Activated naive CD8-positive, alpha-beta T cell (primary cell): Measurements from ENCODE around the gene PSPN.
"Not testable (repeated sequence)": the region's sequence is repeated elsewhere in the genome, so short reads cannot be mapped to it uniquely, and the experiment has no call there.

Experiments used
- H3K27ac Mint-ChIP-seq: one replicate; pipeline ENCODE4 v1.8.0; 2021; ENCODE audit warnings: mixed read lengths
- H3K27me3 Mint-ChIP-seq: one replicate; pipeline ENCODE4 v1.8.0; 2021; ENCODE audit warnings: mixed read lengths
- H3K36me3 Mint-ChIP-seq: one replicate; pipeline ENCODE4 v1.8.0; 2021; ENCODE audit warnings: mixed read lengths
- H3K4me1 Mint-ChIP-seq: one replicate; pipeline ENCODE4 v1.8.0; 2021; ENCODE audit warnings: low read depth, mixed read lengths
- H3K4me3 Mint-ChIP-seq: one replicate; pipeline ENCODE4 v1.8.0; 2021; ENCODE audit warnings: mild to moderate bottlenecking, mixed read lengths
- H3K9me3 Mint-ChIP-seq: one replicate; pipeline ENCODE4 v1.8.0; 2021; ENCODE audit warnings: low read depth, mixed read lengths

PSPN gene

DNA sequence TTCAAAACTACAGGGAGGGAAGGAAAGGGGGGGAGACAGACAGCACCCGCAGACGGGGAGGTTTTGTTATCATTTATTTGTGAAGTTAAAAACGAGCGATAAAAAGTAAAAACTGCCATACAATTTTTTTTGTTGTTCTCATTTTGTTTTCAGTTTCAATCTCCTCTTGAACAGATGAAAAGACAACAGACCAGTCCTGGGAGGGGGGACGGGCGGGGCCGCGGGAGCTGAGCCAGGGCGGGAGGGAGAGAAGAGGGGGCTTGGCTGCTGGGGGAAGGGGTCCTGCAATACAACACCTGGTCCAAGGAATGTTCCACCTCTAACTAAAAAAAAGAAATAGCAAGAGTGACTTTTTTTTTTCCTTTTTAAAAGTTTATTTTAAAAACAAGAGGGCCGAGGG is 37.6 kb upstream of the PSPN start:
- Mint-ChIP-seq H3K27ac (no peak overlapping the region), H3K27me3 (no peaks in the 10 kb centered on the region), H3K36me3 (no peaks in the 10 kb centered on the region), H3K4me1 (no peaks in the 10 kb centered on the region), H3K4me3 (no peak overlapping the region), H3K9me3 (no peaks in the 10 kb centered on the region)

DNA sequence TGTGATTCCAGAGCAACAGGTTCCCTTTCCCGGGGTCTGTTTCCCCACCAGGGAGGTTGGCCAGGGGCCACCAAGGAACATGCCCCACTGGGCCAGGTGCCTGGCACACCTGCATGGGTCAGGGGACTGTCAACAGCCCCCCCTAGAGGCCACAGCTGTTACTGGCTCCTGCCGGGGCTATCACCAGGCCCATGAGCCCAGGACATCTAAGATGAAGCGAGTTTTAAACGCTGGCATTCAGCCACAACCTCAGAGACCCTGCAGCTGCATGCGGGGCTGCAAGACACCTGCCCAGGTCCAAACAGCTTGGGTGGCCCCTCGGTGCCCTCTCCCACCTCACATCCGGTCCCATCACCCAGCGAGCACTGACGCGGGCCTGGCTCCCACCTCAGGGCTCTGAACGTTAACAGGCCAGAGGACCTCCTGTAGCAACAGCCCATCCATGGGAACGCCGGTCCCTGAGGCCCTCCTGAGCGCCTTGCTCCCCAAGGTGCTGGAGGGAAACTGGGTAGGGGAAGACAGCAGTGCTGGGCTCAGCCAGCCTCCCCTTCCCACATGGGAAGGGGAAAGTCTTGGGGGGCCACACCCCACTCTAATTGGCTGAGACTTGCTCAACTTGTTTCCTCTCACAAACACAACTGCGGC is 36.8 kb upstream of the PSPN start:
- Mint-ChIP-seq H3K9me3 (no peaks in the 10 kb centered on the region), H3K4me1 (no peaks in the 10 kb centered on the region), H3K27ac (no peak overlapping the region), H3K4me3 (no peak overlapping the region), H3K36me3 (no peaks in the 10 kb centered on the region), H3K27me3 (no peaks in the 10 kb centered on the region)

DNA sequence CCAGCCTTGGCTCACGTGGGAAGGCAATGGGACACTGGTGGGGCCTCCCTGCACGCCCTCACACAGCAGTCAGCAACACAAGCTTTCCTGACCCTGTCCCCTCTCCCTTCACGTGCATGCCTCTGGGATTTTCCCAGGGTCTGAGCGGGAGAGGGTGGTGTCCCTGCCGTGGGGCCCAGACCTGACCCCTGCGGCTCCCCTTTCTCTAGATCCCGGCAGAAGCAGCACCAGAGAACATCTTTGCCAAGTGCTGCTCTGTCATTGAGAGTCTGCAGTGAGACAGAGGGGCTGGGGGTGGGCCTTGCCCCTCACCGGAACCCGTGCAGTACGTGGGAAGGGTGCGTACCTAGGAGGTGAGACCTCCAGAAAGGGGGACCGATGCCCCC is 36.3 kb upstream of the PSPN start:
- H3K4me3 Mint-ChIP-seq = no peak overlapping the region
- H3K27me3 Mint-ChIP-seq = no peaks in the 10 kb centered on the region
- no peaks in the 10 kb centered on the region for H3K36me3 Mint-ChIP-seq
- no peaks in the 10 kb centered on the region for H3K4me1 Mint-ChIP-seq
- H3K27ac Mint-ChIP-seq = no peak overlapping the region
- H3K9me3 Mint-ChIP-seq = no peaks in the 10 kb centered on the region

DNA sequence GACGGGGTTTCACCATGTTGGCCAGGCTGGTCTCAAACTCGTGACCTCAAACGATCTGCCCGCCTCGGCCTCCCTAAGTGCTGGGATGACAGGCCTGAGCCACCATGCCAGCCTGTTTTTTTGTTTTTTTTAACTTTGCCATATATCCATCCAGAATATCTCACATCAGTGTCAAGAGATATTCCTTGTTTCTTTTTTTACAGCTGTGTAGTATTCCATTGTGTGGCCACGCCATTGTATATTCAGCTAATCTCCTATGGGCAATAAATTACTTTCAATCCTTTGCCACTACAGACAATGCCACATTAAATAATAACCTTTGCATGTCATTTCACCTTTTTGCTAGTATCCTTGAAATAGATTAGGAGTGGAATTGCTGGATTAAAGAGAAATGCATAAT is 33.6 kb upstream of the PSPN start:
- Mint-ChIP-seq H3K9me3 (no peaks in the 10 kb centered on the region), H3K27ac (no peak overlapping the region), H3K36me3 (no peaks in the 10 kb centered on the region), H3K4me3 (no peak overlapping the region), H3K4me1 (no peaks in the 10 kb centered on the region), H3K27me3 (no peaks in the 10 kb centered on the region)

DNA sequence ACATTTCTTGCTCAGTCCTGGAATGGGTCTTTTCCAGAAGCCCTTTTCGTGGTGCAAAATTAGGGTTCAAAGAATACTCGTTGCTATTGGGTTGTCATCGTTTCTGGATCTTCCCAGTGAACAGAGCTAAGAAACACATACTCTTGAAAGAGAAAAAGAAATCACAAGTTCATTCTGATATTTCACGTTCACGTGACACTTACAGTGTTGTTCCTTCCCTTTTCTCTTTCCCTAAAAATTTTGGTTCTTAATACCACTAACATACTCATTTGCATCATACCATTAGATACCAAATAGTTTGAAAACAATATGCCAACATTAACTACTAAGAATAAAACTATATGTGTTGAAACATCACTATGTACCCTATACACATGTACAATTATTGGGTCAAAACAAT is 30.7 kb upstream of the PSPN start:
- Mint-ChIP-seq H3K4me1 (no peaks in the 10 kb centered on the region), H3K27me3 (no peaks in the 10 kb centered on the region), H3K9me3 (no peaks in the 10 kb centered on the region), H3K27ac (no peak overlapping the region), H3K36me3 (no peaks in the 10 kb centered on the region), H3K4me3 (no peak overlapping the region)

DNA sequence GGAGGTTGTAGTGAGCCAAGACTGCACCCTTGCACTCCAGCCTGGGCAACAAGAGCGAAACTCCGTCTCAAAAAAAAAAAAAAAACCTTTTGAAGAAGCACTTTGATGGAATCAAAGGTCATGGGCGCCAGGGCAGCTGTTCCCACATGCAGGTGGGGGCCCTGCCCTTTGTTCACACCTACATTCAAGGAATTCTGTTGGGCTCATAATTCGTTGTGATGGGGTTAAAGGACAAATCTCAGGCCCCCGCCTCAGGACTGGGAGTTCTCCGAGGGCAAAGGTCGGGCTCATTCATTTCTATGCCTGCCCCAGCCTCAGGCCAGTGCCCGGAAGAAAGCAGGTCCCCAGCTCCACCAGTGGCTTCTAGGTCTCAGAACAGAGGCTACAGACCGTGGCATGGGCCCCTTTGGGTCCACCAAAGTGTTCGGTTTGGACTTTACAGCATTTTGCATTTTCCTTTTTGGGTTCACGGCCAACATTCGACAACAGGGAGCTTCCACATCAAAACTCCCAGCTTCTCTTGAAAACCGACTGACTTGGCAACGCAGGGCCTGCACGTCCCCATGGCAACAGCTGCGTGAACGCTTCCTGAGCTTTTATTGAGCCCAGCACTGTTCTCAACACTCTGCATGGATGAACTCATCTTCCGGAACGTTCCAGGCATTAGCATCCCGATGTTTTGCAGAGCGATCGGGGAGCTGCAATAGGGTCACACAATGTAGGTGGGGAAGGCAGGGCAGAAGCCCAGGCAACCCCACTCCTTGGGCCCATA is 27.3 kb upstream of the PSPN start:
- H3K27me3 Mint-ChIP-seq = no peaks in the 10 kb centered on the region
- no peaks in the 10 kb centered on the region for H3K4me1 Mint-ChIP-seq
- H3K27ac Mint-ChIP-seq = no peak overlapping the region
- H3K4me3 Mint-ChIP-seq = no peak overlapping the region
- no peaks in the 10 kb centered on the region for H3K36me3 Mint-ChIP-seq
- no peaks in the 10 kb centered on the region for H3K9me3 Mint-ChIP-seq

DNA sequence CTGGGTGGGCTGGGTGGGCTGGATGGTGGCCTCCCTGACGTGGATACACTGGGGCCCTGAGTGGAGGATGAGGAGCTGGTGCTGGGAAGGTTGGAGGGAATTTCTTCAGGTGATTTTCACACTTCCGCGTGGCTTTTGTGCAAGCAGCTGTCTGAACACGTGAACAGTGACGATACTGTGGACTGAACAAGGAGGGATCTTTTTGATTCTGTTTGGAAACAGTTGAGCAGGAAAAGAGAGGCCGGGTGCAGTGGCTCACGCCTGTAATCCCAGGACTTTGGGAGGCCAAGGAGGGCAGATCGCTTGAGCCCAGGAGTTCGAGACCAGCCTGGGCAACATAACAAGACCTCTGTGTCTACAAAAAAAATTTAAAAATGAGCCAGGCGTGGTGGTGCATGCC is 26.3 kb upstream of the PSPN start:
- H3K4me1 Mint-ChIP-seq = no peaks in the 10 kb centered on the region
- H3K27ac Mint-ChIP-seq = no peak overlapping the region
- H3K27me3 Mint-ChIP-seq = no peaks in the 10 kb centered on the region
- no peaks in the 10 kb centered on the region for H3K36me3 Mint-ChIP-seq
- no peak overlapping the region for H3K4me3 Mint-ChIP-seq
- no peaks in the 10 kb centered on the region for H3K9me3 Mint-ChIP-seq

DNA sequence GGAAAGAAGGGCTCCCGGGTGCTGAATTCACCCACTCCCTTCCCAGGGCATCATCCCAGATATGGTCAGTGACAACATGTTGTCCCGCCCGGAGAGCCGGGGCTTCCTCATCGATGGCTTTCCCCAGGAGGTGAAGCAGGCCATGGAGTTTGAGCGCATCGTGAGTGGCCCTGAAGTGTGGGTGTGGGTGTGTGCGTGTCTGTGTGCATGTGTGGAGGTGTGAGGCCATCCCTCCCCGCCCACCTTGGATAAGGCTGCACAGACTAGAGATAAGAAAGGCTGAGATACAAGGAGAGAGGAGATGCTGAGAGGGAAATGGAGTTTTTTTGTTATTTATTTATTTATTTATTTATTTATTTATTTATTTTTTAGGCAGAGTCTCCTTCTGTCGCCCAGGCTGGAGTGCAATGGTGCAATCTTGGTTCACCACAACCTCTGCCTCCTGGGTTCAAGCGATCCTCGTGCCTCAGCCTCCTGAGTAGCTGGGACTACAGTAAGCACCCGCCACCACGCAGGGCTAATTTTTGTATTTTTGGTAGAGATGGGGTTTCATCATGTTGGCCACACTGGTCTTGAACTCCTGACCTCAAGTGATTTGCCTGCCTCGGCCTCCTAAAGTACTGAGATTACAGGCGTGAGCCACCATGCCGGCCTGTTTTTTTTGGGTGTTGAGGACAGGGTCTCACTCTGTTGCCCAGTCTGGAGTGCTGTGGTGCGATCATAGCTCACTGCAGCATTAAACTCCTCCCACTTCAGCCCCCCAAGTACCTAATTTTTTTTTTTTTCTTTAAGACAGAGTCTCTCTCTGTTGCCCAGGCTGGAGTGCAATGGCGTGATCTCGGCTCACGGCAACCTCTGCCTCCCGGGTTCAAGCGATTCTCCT is 24.6 kb upstream of the PSPN start:
- not testable (repeated sequence) for H3K9me3 Mint-ChIP-seq, H3K4me1 Mint-ChIP-seq

DNA sequence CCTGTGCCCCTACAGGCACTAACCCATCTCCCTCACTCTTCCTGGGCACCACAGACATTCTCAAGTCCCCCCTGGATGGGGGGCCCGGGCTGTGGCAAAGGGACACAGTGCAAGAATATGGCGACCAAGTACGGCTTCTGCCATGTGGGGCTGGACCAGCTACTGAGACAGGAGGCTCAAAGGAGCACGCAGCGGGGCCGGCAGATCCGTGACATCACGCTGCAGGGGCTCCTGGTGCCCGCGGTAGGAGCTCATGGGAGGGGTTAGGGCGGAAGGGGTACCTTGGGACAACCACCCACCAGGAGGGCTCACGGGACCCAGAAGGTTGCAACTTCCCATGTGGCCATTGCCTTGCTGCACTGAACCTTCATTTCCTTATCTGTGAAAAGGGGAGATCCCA is 20.6 kb upstream of the PSPN start:
- peaks cover 17% of the 10 kb centered on the region for H3K4me1 Mint-ChIP-seq
- H3K4me3 Mint-ChIP-seq = no peak overlapping the region
- H3K27ac Mint-ChIP-seq = no peak overlapping the region

More for the DNA sequence above, 24.6 kb upstream of the PSPN start:
- H3K27me3 Mint-ChIP-seq, H3K36me3 Mint-ChIP-seq, H3K4me3 Mint-ChIP-seq, H3K27ac Mint-ChIP-seq: not testable (repeated sequence)

DNA sequence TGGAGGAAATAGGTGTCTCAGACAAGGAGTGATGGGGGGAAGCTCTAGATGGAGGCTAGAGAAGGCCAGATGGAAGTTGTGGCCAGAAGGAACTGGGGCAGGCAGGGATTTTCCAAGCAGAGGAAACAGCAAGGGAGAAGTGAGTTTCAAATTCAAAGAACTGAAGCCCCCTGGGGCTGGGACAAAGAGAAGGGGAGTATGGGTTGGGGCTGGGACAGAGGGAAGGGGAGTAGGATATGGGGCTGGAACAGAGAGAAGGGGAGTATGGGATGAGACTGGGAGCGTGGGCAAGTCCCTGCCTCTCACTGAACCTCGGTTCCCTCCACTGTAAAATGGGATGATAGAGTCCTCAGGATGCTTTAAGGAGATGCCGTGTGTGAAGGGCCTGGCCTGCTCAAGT is 19.1 kb upstream of the PSPN start:
- Mint-ChIP-seq H3K9me3 (no peaks in the 10 kb centered on the region), H3K36me3 (peaks cover 5% of the 10 kb centered on the region), H3K4me3 (peak overlapping the region; percentile 44), H3K27me3 (no peaks in the 10 kb centered on the region), H3K27ac (peak overlapping the region; percentile 72), H3K4me1 (peaks cover 20% of the 10 kb centered on the region)

More for the DNA sequence above, 20.6 kb upstream of the PSPN start:
- no peaks in the 10 kb centered on the region for H3K27me3 Mint-ChIP-seq
- H3K9me3 Mint-ChIP-seq = no peaks in the 10 kb centered on the region
- H3K36me3 Mint-ChIP-seq = peaks cover 2% of the 10 kb centered on the region

DNA sequence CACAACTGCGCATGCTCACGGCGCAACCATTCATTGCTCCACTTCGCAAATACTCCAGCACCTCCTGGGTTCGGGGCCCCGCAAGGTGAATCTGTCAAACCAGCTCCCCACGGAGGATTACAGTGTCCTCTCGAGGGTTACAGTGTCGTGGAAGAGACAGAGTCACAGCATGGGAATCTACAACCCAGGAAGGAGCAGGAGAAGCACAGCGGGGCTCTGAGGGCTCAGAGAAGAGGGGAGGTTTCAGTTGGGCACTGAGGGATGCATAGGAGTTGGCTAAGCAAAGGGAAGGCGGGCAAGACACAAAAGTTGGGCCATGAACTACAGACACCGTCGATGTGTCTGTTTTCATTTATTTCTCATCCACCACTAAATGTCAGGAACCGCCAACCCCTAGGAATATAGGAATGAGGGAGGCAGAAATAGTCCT is 18.3 kb upstream of the PSPN start:
- Mint-ChIP-seq H3K27me3 (no peaks in the 10 kb centered on the region), H3K4me3 (peak overlapping the region; percentile 95), H3K27ac (peak overlapping the region; percentile 93), H3K4me1 (peaks cover 20% of the 10 kb centered on the region), H3K9me3 (no peaks in the 10 kb centered on the region), H3K36me3 (peaks cover 5% of the 10 kb centered on the region)

DNA sequence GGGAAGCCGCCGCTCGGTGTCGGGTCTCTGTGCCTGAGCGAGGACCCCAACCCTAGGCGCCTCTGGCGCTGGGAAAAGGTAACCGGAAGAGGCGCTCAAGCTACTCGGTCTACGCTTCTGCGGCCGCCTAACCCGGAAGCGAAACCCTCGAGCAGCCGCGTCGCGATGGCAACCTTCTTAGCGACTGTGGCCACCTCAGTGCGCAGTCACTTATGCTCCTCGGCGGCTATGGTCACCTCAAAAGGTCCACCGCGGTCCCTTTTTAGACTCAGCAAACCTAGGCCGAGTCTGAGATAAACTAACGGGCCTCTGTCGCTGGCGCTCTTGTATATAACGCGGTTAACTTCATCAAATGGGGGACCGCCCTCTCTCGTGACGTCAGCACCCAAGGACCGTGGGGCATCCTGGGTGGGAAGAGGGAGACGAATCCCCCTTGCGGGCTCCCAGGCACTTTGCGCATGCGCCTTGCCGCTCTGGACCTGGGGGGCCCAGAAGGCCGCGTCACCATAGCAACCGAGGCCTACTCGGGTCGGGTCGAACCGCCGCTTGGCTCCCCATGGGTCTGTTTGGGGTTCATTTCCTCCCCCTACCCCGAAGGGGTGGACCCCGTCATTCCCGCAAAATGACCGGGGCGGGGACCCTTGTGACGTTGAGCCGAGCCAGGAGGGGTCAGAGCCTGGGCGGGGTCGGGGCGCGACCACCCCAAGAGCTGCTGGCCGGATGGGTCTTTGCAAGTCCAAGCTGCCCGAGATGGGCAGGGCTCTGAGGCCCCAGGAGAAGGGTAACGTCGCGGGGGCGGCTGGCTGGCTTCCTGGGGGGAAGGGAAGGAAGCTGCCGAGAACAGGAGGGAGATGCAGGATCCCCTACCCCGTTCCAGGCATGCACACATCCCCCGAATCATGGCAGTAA is 17.6 kb upstream of the PSPN start, which contains the start of gene GTF2F1:
GTF2F1 (minus strand) TSS at position 91 of the 909 bp plus-strand sequence. CDS start 169 bp downstream, outside the sequence.
- Mint-ChIP-seq H3K4me3 (peak within 1 kb of the TSS; percentile 95), H3K27me3 (no peaks in the 10 kb centered on the region), H3K27ac (peak within 1 kb of the TSS; percentile 93), H3K9me3 (no peaks in the 10 kb centered on the region), H3K4me1 (peaks cover 20% of the 10 kb centered on the region), H3K36me3 (peaks cover 5% of the 10 kb centered on the region)

DNA sequence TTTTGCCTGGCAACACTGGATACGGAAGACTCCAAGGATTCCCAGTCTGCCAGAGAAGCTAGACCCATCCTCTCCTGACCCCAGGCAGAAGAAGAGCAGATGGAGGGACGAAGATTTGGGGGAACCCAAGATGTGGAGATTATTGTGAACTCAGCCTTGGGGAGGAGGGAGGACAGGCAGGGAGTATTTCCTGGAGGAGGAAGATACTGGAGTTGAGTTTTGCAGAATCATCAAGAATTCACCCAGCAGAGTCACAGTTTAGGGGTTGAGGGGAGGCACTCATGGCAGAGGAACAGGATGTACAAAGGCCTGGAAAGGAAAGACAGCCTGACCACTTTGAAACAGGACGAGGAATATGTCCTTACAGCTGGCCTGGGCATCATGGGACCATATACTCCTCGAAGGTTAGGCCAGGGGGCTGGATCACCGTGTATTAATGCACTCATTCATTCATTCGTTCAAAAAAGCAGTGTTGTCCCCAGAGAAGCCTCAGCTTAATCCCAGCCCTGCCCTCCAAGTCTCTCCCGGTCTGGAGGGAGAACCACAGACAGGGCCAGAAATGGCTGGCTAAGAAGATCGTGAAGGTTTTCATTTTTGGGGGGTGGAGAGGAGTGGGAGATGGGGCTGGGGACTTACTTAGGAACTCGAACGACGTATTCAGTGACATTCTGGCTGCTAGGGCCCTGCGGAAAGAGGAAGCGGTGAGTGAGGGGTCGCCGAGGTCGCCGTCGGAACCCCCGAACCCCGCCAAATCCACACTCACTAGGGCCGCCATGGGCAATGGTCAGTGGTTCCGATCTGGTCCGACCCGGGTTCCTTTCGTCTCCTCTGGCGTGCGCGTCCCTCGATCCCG is 16.7 kb upstream of the PSPN start:
- Mint-ChIP-seq H3K27me3 (no peaks in the 10 kb centered on the region), H3K36me3 (peaks cover 5% of the 10 kb centered on the region), H3K9me3 (no peaks in the 10 kb centered on the region), H3K4me3 (peak overlapping the region; percentile 95), H3K4me1 (peaks cover 20% of the 10 kb centered on the region), H3K27ac (peak overlapping the region; percentile 93)
